Measurements from ENCODE around the gene TADA2A. TPM values are rescaled to one million over a fixed set of nuclear protein-coding genes. Genes with fewer than 3 reads are reported as not detected.

Gene TADA2A
- total and polyA plus RNA-seq, 2 of the 8 experiments (the other 6 are each of a cell fraction or from before 2014, with no cell fraction given): 8.4 to 18.5 TPM

DNA sequence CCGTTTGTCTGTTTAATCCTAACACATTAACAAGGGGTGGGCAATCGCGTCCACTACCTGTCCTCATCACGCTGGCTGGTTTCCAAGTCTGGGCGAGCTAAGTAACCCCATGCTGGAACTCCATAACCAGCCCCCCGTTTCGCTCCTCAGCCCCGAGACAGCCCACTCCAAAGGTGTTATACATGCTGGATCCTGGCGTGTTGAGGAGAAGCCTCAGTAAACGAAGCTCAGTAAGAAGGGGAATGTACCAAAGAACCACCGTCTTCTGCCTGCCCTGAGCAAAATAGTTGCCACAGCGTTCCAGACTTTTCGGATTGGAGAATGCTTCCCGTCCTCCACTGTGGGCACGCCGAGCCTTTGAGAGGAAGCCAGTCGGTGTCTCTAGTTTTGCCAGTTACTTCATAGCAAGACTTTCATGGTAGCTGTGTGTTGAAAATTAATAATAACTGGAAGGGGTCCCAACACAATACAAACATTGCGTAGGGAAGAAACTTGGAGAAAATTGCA is 47.0 kb upstream of the TADA2A start:
- Histone ChIP-seq H3K56ac (replicated peaks; ENCODE audit: insufficient read length, low read depth, low read length) (peak overlapping the region; percentile 77), H2BK5ac (ENCODE audit: low read depth, low read length) (peak overlapping the region; percentile 95), H3K18ac (ENCODE audit: extremely low read depth, low read length) (peak overlapping the region; percentile 97), H3K79me1 (ENCODE audit: low read depth, low read length) (peaks cover 3% of the 10 kb centered on the region; the same call in 1 of the 2 replicates), H4K91ac (replicated peaks; ENCODE audit: insufficient read length, low read length) (peak overlapping the region; percentile 98), H3K4ac (replicated peaks; ENCODE audit: insufficient read length, low read depth, low read length) (peak overlapping the region; percentile 98), H3K23me2 (ENCODE audit: low read depth, low read length) (peaks cover 10% of the 10 kb centered on the region), H4K20me1 (replicated peaks in 1 of 2; ENCODE audit: control insufficient read depth in 1 of 2, insufficient read depth in 2 of 2, low read length in 2 of 2) (peaks cover 0 to 2% of the 10 kb centered on the region in 2 experiments), H4K8ac (ENCODE audit: extremely low read depth, insufficient read depth, low read length) (peak overlapping the region; percentile 93), H3K9me3 (ENCODE audit: insufficient read depth in 2 of 2, low read depth in 1 of 2, low read length in 1 of 2) (no peaks in the 10 kb centered on the region), H2BK15ac (ENCODE audit: low read length) (peak overlapping the region; percentile 72; the same call in 1 of the 2 replicates), H2AK5ac (ENCODE audit: low read depth, low read length) (0 out of 2 replicates have a peak overlapping the region, but pooled peaks have one; percentile 57), H3K27ac (ENCODE audit: low read depth, low read length) (peak overlapping the region; percentile 69), H2AFZ (ENCODE audit: low read length) (peak overlapping the region; percentile 77), H3K4me1 (replicated peaks in 1 of 4; ENCODE audit: control insufficient read depth in 3 of 4, insufficient read depth in 4 of 4, low read length in 3 of 4) (peaks cover 0 to 12% (median 7%) of the 10 kb centered on the region in 4 experiments; a peak in 6 of 7 replicates), H3K27me3 (replicated peaks in 1 of 4; ENCODE audit: control insufficient read depth in 3 of 4, extremely low read depth in 1 of 4, insufficient read depth in 3 of 4, low read length in 3 of 4) (no peaks in the 10 kb centered on the region), H3K14ac (ENCODE audit: insufficient read length) (peak overlapping the region; percentile 58), H4K5ac (ENCODE audit: insufficient read length, low read depth, low read length) (peak overlapping the region; percentile 70), H3K23ac (ENCODE audit: insufficient read length) (peak overlapping the region; percentile 33), H2BK12ac (ENCODE audit: low read depth, low read length) (peak overlapping the region; percentile 99), H3K36me3 (ENCODE audit: control insufficient read depth in 2 of 4, insufficient read depth in 4 of 4, low read length in 3 of 4) (no peaks in the 10 kb centered on the region), H3K9ac (replicated peaks in 1 of 4; ENCODE audit: extremely low read depth in 1 of 4, low read depth in 3 of 4, low read length in 3 of 4) (peak overlapping the region in 3 of 4 experiments; percentile 0 to 58 (median 58); a peak in 3 of 7 replicates), H2BK120ac (replicated peaks; ENCODE audit: low read depth, low read length) (peak overlapping the region; percentile 97), H3K4me2 (ENCODE audit: insufficient read depth in 1 of 2, low read depth in 2 of 2, low read length in 2 of 2) (peak overlapping the region; percentile 75 to 78), H2BK20ac (ENCODE audit: low read length) (peak overlapping the region; percentile 87; the same call in 1 of the 2 replicates), H3K4me3 (ENCODE audit: extremely low read depth in 1 of 4, insufficient read depth in 2 of 4, low read depth in 3 of 4, low read length in 4 of 4) (peak overlapping the region; percentile 4 to 54 (median 36); a peak in 6 of 8 replicates), H3K79me2 (ENCODE audit: control insufficient read depth in 1 of 2, insufficient read depth in 2 of 2, low read length in 2 of 2) (peaks cover 18 to 37% of the 10 kb centered on the region in 2 experiments)
- DNase-seq (ENCODE audit: low read depth in 1 of 2, low spot score in 2 of 2): no peak
- no peak for FAIRE-seq
- ChIA-PET POLR2A (ENCODE audit: partially characterized antibody) (interaction anchor here (0.6 to 2.3 kb wide), 15 partner anchors 13 to 1598 kb away, joined by 3 to 15 read pairs (median 5); partner anchors contain the start of genes ACACA and TADA2A), CTCF (ENCODE audit: partially characterized antibody) (interaction anchor here (1.0 to 3.4 kb wide), 3 partner anchors 14 to 27 kb away, joined by 3 to 21 read pairs (median 5); no protein-coding TSS in a partner anchor)
- 38% methylated on average over 18 of the region's 18 CpGs; no CpG with 5 or more reads in 1 of the 2 experiments for WGBS, 2 experiments (ENCODE audit: extremely low coverage in 1 of 2, insufficient coverage in 1 of 2, insufficient read length in 1 of 2, insufficient replicate concordance in 2 of 2, low coverage in 1 of 2, low lambda C conversion rate in 2 of 2, missing lambda C conversion rate in 1 of 2)
- TF ChIP-seq RNF2 (IDR thresholded peaks at IDR 0.05; ENCODE audit: borderline replicate concordance, low read depth, low read length, missing control alignments, poor library complexity, severe bottlenecking) (no peak), SUZ12 (IDR thresholded peaks at IDR 0.05; ENCODE audit: low read length) (no peak), ASH2L (IDR thresholded peaks at IDR 0.05; ENCODE audit: low read length) (peak; percentile 15), TEAD4 (IDR thresholded peaks at IDR 0.05; ENCODE audit: low read depth, low read length) (no peak)
